HL-60 (cell line): ENCODE measurements around the gene CPVL.

Experiments
- DNase-seq, 2 experiments: peaks; one replicate each; pipeline ENCODE4 v3.0.0-alpha.2; 2010 to 2020; ENCODE audit warnings: low read depth in 1 of 2, low spot score in 1 of 2
- H3K27ac ChIP-seq: fragments of 250-450 bp; sonication (Bioruptor Pico); replicated peaks from 2 replicates; pipeline ENCODE4 v1.5.1; 2020; ENCODE audit warnings: mild to moderate bottlenecking, moderate library complexity
- H3K27me3 ChIP-seq: fragments of 250-450 bp; sonication (Bioruptor Pico); 2 replicates; pipeline ENCODE4 v1.5.1; 2021; ENCODE audit warnings: mild to moderate bottlenecking, moderate library complexity; ENCODE audit not compliant: insufficient read depth, poor library complexity, severe bottlenecking
- H3K4me3 ChIP-seq: replicated peaks from 2 replicates; pipeline ENCODE4 v1.5.1; 2011; ENCODE audit warnings: mild to moderate bottlenecking, control low read depth, low read length; ENCODE audit not compliant: insufficient read depth
- GABPA ChIP-seq: IDR thresholded peaks from 2 replicates; pipeline ENCODE4 v1.6.1; 2012; ENCODE audit warnings: low read depth
- POLR2AphosphoS5 ChIP-seq: IDR thresholded peaks from 2 replicates; pipeline ENCODE4 v1.6.1; 2012; ENCODE audit warnings: low read depth
- SPI1 ChIP-seq: IDR thresholded peaks from 2 replicates; pipeline ENCODE4 v1.6.1; 2012; ENCODE audit warnings: low read depth, mild to moderate bottlenecking, borderline replicate concordance
- TF ChIP-seq, protein P1 (sequence below): IDR thresholded peaks from 2 replicates; pipeline ENCODE4 v1.6.1; 2012; ENCODE audit warnings: low read depth; ENCODE audit not compliant: insufficient replicate concordance
- TF ChIP-seq, protein P2 (sequence below): IDR thresholded peaks from one replicate; pipeline ENCODE4 v1.5.1; 2011; ENCODE audit warnings: low read length, control low read depth, inconsistent platforms; ENCODE audit not compliant: insufficient read depth

Gene CPVL

DNA sequence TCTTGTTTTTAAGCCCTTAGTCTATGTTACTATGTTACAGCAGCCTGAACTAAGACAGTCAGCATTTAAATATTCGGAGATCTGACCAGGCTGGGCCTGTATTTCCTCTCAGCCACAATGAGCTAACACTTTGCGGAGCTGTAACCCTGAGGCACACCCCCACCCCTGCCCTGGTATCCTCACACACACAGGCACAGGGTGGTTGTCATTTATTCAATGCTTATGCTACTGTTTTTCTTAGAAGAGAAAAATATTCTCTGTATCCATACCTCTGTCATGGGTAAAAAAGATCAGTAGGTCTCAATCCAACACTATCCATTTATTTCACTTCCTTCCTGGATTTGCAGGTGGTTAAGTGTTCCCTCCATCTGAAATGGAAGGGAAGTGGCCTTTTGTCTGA is 107.9 kb downstream of the CPVL start:
- TF ChIP-seq POLR2AphosphoS5 (no peak), SPI1 (no peak), GABPA (no peak)
- TF ChIP-seq, protein P1, sequence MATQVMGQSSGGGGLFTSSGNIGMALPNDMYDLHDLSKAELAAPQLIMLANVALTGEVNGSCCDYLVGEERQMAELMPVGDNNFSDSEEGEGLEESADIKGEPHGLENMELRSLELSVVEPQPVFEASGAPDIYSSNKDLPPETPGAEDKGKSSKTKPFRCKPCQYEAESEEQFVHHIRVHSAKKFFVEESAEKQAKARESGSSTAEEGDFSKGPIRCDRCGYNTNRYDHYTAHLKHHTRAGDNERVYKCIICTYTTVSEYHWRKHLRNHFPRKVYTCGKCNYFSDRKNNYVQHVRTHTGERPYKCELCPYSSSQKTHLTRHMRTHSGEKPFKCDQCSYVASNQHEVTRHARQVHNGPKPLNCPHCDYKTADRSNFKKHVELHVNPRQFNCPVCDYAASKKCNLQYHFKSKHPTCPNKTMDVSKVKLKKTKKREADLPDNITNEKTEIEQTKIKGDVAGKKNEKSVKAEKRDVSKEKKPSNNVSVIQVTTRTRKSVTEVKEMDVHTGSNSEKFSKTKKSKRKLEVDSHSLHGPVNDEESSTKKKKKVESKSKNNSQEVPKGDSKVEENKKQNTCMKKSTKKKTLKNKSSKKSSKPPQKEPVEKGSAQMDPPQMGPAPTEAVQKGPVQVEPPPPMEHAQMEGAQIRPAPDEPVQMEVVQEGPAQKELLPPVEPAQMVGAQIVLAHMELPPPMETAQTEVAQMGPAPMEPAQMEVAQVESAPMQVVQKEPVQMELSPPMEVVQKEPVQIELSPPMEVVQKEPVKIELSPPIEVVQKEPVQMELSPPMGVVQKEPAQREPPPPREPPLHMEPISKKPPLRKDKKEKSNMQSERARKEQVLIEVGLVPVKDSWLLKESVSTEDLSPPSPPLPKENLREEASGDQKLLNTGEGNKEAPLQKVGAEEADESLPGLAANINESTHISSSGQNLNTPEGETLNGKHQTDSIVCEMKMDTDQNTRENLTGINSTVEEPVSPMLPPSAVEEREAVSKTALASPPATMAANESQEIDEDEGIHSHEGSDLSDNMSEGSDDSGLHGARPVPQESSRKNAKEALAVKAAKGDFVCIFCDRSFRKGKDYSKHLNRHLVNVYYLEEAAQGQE = no peak
- TF ChIP-seq, protein P2, sequence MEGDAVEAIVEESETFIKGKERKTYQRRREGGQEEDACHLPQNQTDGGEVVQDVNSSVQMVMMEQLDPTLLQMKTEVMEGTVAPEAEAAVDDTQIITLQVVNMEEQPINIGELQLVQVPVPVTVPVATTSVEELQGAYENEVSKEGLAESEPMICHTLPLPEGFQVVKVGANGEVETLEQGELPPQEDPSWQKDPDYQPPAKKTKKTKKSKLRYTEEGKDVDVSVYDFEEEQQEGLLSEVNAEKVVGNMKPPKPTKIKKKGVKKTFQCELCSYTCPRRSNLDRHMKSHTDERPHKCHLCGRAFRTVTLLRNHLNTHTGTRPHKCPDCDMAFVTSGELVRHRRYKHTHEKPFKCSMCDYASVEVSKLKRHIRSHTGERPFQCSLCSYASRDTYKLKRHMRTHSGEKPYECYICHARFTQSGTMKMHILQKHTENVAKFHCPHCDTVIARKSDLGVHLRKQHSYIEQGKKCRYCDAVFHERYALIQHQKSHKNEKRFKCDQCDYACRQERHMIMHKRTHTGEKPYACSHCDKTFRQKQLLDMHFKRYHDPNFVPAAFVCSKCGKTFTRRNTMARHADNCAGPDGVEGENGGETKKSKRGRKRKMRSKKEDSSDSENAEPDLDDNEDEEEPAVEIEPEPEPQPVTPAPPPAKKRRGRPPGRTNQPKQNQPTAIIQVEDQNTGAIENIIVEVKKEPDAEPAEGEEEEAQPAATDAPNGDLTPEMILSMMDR = no peak
- H3K27ac ChIP-seq = no peak overlapping the region
- H3K27me3 ChIP-seq = peaks cover 2% of the 10 kb centered on the region
- H3K4me3 ChIP-seq = no peak overlapping the region
- no peak for DNase-seq

- DNase-seq = no peak
- TF ChIP-seq GABPA = no peak
- no peak overlapping the region for H3K4me3 ChIP-seq
- H3K27ac ChIP-seq = no peak overlapping the region
- H3K27me3 ChIP-seq = peaks cover 2% of the 10 kb centered on the region
Measured at GRCh38 chr7:29035044-29035740, 111.1 kb downstream of the CPVL start.

- Histone ChIP-seq H3K4me3 (no peak overlapping the region), H3K27me3 (peaks cover 2% of the 10 kb centered on the region), H3K27ac (no peak overlapping the region)
- TF ChIP-seq, protein P2 = no peak
- TF ChIP-seq GABPA (no peak), POLR2AphosphoS5 (no peak), SPI1 (no peak)
- TF ChIP-seq, protein P1 = no peak
- DNase-seq = no peak
Measured at GRCh38 chr7:29033584-29033983, 112.8 kb downstream of the CPVL start.

DNA sequence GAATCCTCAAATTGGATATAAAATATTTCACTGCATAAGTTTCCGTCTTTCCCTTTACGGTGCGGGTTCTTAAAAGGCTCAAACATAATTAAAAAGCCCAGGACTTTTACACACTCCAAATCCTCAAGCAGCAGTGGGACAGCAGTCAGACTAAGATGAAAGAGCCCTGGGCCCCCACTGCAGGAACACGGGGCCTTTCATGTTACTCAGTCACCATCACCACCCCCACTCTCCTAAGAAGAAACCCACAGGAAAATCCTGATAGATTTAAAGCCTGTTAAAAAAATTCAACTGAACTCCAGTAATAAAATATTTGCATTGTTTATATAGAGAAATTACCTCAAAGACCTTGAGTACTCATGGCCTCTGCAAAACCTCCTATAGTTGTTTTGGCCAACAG is 114.2 kb downstream of the CPVL start:
- no peak overlapping the region for H3K27ac ChIP-seq
- H3K27me3 ChIP-seq = peaks cover 2% of the 10 kb centered on the region
- no peak for TF ChIP-seq GABPA
- TF ChIP-seq, protein P2 = no peak
- TF ChIP-seq, protein P1 = no peak
- no peak for TF ChIP-seq SPI1
- no peak for TF ChIP-seq POLR2AphosphoS5
- H3K4me3 ChIP-seq = no peak overlapping the region
- no peak for DNase-seq
